Superior temporal gyrus (tissue), 1 donor: ENCODE data around the gene OGFR.
"Not testable (repeated sequence)": the region's sequence is repeated elsewhere in the genome, so short reads cannot be mapped to it uniquely, and the experiment has no call there.

Source experiments
- DNase-seq: peaks from one replicate; pipeline ENCODE4 v3.0.0-alpha.2; 2016; ENCODE audit errors: extremely low spot score

OGFR gene

GRCh38 chr20:62839816-62840215 lies 35.2 kb downstream of the OGFR start:
- DNase-seq: no peak

GRCh38 chr20:62840244-62841197 lies 35.9 kb downstream of the OGFR start:
- no peak for DNase-seq

GRCh38 chr20:62841705-62842212 lies 37.1 kb downstream of the OGFR start:
- no peak for DNase-seq

- no peak for DNase-seq
Measured at GRCh38 chr20:62843656-62844055, 39.0 kb downstream of the OGFR start.

GRCh38 chr20:62844182-62844581 lies 39.5 kb downstream of the OGFR start:
- DNase-seq: no peak

GRCh38 chr20:62845416-62846160 lies 41.0 kb downstream of the OGFR start:
- DNase-seq: peak; percentile 61

GRCh38 chr20:62846166-62846890 lies 41.7 kb downstream of the OGFR start:
- DNase-seq: peak; percentile 41

GRCh38 chr20:62848917-62849316 lies 44.3 kb downstream of the OGFR start:
- not testable (repeated sequence) for DNase-seq

- no peak for DNase-seq
Measured at GRCh38 chr20:62849431-62849830, 44.8 kb downstream of the OGFR start.

- DNase-seq: peak; percentile 88
Measured at GRCh38 chr20:62850333-62850974, 45.8 kb downstream of the OGFR start.

GRCh38 chr20:62852196-62852595 lies 47.6 kb downstream of the OGFR start:
- no peak for DNase-seq

- no peak for DNase-seq
Measured at GRCh38 chr20:62852841-62853240, 48.2 kb downstream of the OGFR start.

- DNase-seq: not testable (repeated sequence)
Measured at GRCh38 chr20:62853304-62853703, 48.7 kb downstream of the OGFR start.

GRCh38 chr20:62854121-62854520 lies 49.5 kb downstream of the OGFR start:
- no peak for DNase-seq

- no peak for DNase-seq
Measured at GRCh38 chr20:62855120-62855519, 50.5 kb downstream of the OGFR start.

GRCh38 chr20:62856931-62857619 lies 52.4 kb downstream of the OGFR start:
- DNase-seq: no peak

GRCh38 chr20:62858058-62858830 lies 53.6 kb downstream of the OGFR start:
- peak; percentile 89 for DNase-seq

- no peak for DNase-seq
Measured at GRCh38 chr20:62859721-62860120, 55.1 kb downstream of the OGFR start.

GRCh38 chr20:62860391-62860923 lies 55.8 kb downstream of the OGFR start:
- DNase-seq: peak; percentile 84
